Embryonic facial prominence (tissue), 1 donor: Measurements from ENCODE around the gene BCL10.
"Not testable (repeated sequence)": the region's sequence is repeated elsewhere in the genome, so short reads cannot be mapped to it uniquely, and the experiment has no call there.

Source experiments
- DNase-seq: peaks from one replicate; pipeline ENCODE4 v3.0.0-alpha.2; 2016; ENCODE audit errors: extremely low spot score

The BCL10 gene

GRCh38 chr1:85264150-85264549, 12.3 kb downstream of the BCL10 start:
- DNase-seq = no peak

- DNase-seq = no peak
Observed at GRCh38 chr1:85262985-85263384, 13.4 kb downstream of the BCL10 start.

- no peak for DNase-seq
Observed at GRCh38 chr1:85259912-85260274, 16.5 kb downstream of the BCL10 start.

GRCh38 chr1:85259118-85259911, 17.1 kb downstream of the BCL10 start, which contains the start of gene C1orf52:
Gene C1orf52 (minus strand): TSS chr1:85259662. CDS start chr1:85259633, 29 bp downstream.
- peak; percentile 87 for DNase-seq

GRCh38 chr1:85258536-85259117, 17.8 kb downstream of the BCL10 start:
- no peak for DNase-seq

GRCh38 chr1:85249042-85249441, 27.4 kb downstream of the BCL10 start:
- DNase-seq = not testable (repeated sequence)

- DNase-seq = no peak
Observed at GRCh38 chr1:85245891-85246290, 30.5 kb downstream of the BCL10 start.

GRCh38 chr1:85245456-85245855, 31.0 kb downstream of the BCL10 start:
- DNase-seq = no peak

- no peak for DNase-seq
Observed at GRCh38 chr1:85244271-85245061, 32.0 kb downstream of the BCL10 start.

- no peak for DNase-seq
Observed at GRCh38 chr1:85243372-85243771, 33.1 kb downstream of the BCL10 start.

GRCh38 chr1:85240643-85241042, 35.8 kb downstream of the BCL10 start:
- no peak for DNase-seq

GRCh38 chr1:85240174-85240601, 36.2 kb downstream of the BCL10 start:
- DNase-seq = no peak

- DNase-seq = no peak
Observed at GRCh38 chr1:85237613-85238012, 38.8 kb downstream of the BCL10 start.

GRCh38 chr1:85230305-85230977, 46.0 kb downstream of the BCL10 start:
- no peak for DNase-seq

GRCh38 chr1:85229574-85230097, 46.8 kb downstream of the BCL10 start:
- DNase-seq = no peak

GRCh38 chr1:85228972-85229371, 47.5 kb downstream of the BCL10 start:
- no peak for DNase-seq

GRCh38 chr1:85225624-85226380, 50.6 kb downstream of the BCL10 start:
- DNase-seq = no peak

GRCh38 chr1:85224734-85225623, 51.5 kb downstream of the BCL10 start:
- DNase-seq = no peak

GRCh38 chr1:85224295-85224694, 52.1 kb downstream of the BCL10 start:
- no peak for DNase-seq

- no peak for DNase-seq
Observed at GRCh38 chr1:85223334-85223733, 53.1 kb downstream of the BCL10 start.
